ENCODE data around the gene PPP1R15B. TPM values are rescaled to one million over a fixed set of nuclear protein-coding genes. Genes with fewer than 3 reads are reported as not detected.
A peak's percentile ranks its signal among the peaks of the same experiment; 100 is the strongest.

The PPP1R15B gene
- total RNA-seq, 1 experiment from 2014 or later = 45.9 TPM

GRCh38 chr1:204413170-204413535 lies 1.5 kb upstream of the PPP1R15B start:
- H2BK12ac ChIP-seq (ENCODE audit: insufficient read length, low read depth, low read length) = peak overlapping the region; percentile 70
- no peak overlapping the region for H3K9ac ChIP-seq (ENCODE audit: extremely low read depth, insufficient read length, low read length)
- H3K23ac ChIP-seq (ENCODE audit: insufficient read length, low read depth, low read length) = no peak overlapping the region
- H3K27me3 ChIP-seq (ENCODE audit: insufficient read depth, low read length) = no peaks in the 10 kb centered on the region
- no peak for TF ChIP-seq CTCF (conservative IDR thresholded peaks at IDR 0.05)
- no peaks in the 10 kb centered on the region for H3K79me1 ChIP-seq (ENCODE audit: insufficient read depth, low read depth, low read length, poor library complexity, severe bottlenecking)
- no peak overlapping the region for H2AFZ ChIP-seq (ENCODE audit: low read length)
- Mint-ChIP-seq H3K4me1 (peaks cover 5 to 20% of the 10 kb centered on the region in 2 experiments), H3K9me3 (no peaks in the 10 kb centered on the region; a peak in 2 of 5 replicates), H3K4me3 (peak overlapping the region; percentile 29 to 69; a peak in 3 of 5 replicates), H3K27me3 (ENCODE audit: low read depth) (no peaks in the 10 kb centered on the region), H3K27ac (peak overlapping the region; percentile 87 to 99 (median 88); a peak in 6 of 7 replicates), H3K36me3 (ENCODE audit: insufficient read depth in 1 of 3, low read depth in 3 of 3) (peaks cover 19 to 28% (median 23%) of the 10 kb centered on the region in 3 experiments; a peak in 6 of 7 replicates)
- no peak overlapping the region for H3K56ac ChIP-seq (ENCODE audit: insufficient read length, low read depth, low read length)
- peaks cover 33% of the 10 kb centered on the region for H3K79me2 ChIP-seq (ENCODE audit: insufficient read depth, low read length)
- peaks cover 6% of the 10 kb centered on the region; the same call in 1 of the 2 replicates for H3K4me1 ChIP-seq (ENCODE audit: insufficient read depth, low read length)
- peak overlapping the region; percentile 68 for H3T11ph ChIP-seq (ENCODE audit: low read length)
- no peak overlapping the region for H4K8ac ChIP-seq (replicated peaks; ENCODE audit: insufficient read length, low read depth, low read length)
- H2BK20ac ChIP-seq (ENCODE audit: low read depth, low read length, poor library complexity, severe bottlenecking) = no peak overlapping the region
- DNase-seq = no peak
- no peak overlapping the region for H2AK5ac ChIP-seq (ENCODE audit: insufficient read length, low read length)
- no peak overlapping the region for H4K91ac ChIP-seq (ENCODE audit: insufficient read length, low read depth, low read length)
- no peak overlapping the region for H3K14ac ChIP-seq (ENCODE audit: insufficient read depth, low read length)
- H3K18ac ChIP-seq (ENCODE audit: insufficient read length, low read depth, low read length) = no peak overlapping the region
- H2BK5ac ChIP-seq (ENCODE audit: insufficient read length, low read length) = no peak overlapping the region
- H2BK120ac ChIP-seq (ENCODE audit: low read depth, low read length, poor library complexity, severe bottlenecking) = peak overlapping the region; percentile 70
- H4K5ac ChIP-seq (ENCODE audit: insufficient read length, low read depth, low read length) = no peak overlapping the region
- no peaks in the 10 kb centered on the region for H3K9me3 ChIP-seq (ENCODE audit: control insufficient read depth, low read depth, low read length)
- peaks cover 17% of the 10 kb centered on the region for H3K23me2 ChIP-seq (ENCODE audit: insufficient read length, low read depth, low read length, poor library complexity, severe bottlenecking)
- peaks cover 2% of the 10 kb centered on the region for H4K20me1 ChIP-seq (ENCODE audit: control insufficient read depth, insufficient read depth, insufficient read length)
- H3K27ac ChIP-seq (ENCODE audit: insufficient read length, low read depth, low read length) = no peak overlapping the region
- no peak overlapping the region for H3K4ac ChIP-seq (ENCODE audit: low read depth, low read length)
- no peak overlapping the region for H3K4me2 ChIP-seq (ENCODE audit: insufficient read depth, insufficient read length, low read length)
- WGBS (ENCODE audit: extremely low coverage, insufficient read length, low lambda C conversion rate) = no CpG with 5 or more reads among the region's 1 CpG
- no peak overlapping the region for H2BK15ac ChIP-seq (ENCODE audit: low read depth, low read length)
